ENCODE data around the gene ZDHHC12. TPM values are rescaled to one million over a fixed set of nuclear protein-coding genes. Genes with fewer than 3 reads are reported as not detected.
A peak's percentile ranks its signal among the peaks of the same experiment; 100 is the strongest.

ZDHHC12 gene
- total RNA-seq, 1 experiment from 2014 or later: 88.3 TPM

DNA sequence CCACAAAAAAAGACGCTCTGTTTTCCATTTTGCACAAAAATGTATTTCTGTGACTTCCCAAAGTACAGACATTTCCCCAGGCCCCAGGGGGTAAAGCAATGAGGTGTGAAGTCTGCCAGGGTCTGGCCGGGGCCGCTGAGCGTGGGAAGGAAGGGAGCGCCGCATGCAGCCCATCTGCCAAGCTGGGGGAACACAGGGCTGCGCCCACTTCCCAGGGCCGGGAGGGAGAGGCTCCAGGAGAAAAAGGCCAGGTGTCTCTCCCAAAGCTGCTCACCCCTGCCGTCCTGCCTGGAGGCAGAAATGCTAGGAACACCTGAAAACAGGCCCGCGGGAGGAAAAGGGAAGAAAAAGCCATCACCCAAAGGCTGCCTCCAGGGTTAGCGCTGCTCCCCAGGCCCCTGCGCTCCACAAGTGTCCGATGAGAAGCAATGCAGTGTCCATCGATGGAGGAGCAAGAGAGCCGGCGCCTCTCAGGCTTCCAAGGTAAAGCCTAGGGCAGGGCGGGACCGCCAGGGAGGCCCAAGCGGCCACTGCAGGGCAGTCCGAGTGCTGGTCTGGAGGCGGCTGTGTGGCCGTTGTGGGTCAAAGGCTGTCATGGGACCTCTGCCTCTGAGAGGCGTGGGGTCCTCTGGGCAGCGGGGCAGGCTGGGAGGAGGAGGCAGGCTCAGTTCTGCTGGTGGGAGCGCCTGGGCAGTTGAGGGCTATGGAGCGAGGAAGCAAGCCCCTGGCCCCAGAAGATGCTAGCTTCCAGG, 6.0 kb upstream of the ZDHHC12 start:
- DNase-seq (ENCODE audit: low read depth): no peak

DNA sequence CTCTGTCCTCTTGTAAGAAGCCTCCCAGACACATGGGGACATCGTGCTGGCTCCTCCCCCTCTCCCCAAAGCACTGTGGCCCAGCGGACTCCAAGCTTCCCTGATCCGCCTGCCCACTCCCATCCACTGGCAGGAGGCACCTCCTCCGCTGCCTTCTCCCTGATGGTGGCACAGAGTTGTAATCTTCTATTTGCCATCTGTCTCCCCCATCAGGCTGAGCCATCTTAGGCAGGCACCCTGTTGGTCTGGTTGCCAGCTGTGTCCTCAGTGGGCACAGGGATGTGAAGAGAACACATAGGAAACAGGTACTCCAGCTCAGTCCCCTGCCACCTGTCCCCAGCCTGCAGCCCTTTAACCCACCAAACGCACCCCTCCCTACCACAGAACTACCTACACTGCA, 5.4 kb upstream of the ZDHHC12 start:
- no peak for DNase-seq (ENCODE audit: low read depth)

DNA sequence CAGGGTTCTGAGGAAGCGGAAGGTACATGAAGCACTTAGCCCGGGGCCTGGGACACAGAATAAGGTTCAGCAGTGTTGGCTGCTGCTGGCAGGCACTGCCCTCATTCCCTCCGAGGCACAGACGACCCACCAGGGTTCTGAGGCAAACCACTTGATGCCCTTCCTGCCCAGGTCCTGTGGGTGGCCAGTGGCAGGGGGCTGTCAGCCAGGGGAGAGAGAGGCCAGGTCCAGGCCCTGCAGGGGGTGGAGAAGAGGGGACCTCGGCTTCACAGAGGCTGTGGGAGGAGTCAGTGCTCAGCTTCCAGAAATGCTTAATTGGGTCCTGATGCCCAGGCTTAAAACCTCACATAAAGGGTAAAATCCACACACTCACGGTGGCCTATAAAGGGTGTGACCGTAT, 4.4 kb upstream of the ZDHHC12 start:
- no peak for DNase-seq (ENCODE audit: low read depth)

DNA sequence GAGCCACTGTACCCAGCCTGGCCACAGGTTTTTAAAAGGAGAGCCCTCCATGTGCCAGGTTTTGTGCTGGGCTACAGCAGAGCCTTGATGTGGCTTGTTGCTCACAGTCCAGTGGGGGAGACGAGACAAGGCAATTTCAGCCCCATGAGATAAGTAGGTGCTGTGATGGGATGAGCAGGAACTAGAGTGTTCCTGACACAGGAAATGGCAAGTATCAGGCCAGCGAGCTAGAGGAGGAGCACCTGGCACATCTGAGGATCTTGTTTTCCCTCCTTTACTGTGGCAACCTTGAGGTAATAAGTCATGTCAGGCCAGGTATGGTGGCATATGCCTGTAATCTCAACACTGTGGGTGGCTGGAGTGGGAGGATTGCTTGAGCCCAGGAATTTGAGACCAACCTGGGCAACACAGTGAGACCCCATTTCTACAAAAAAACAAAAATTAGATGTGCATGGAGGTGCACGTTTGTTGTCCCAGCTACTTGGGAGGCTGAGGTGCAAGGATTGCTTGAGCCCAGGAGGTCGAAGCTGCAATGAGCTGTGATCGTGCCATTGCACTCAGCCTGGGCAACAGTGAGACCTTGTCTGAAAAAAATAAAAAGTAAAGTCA, 3.8 kb upstream of the ZDHHC12 start:
- no peak for DNase-seq (ENCODE audit: low read depth)

DNA sequence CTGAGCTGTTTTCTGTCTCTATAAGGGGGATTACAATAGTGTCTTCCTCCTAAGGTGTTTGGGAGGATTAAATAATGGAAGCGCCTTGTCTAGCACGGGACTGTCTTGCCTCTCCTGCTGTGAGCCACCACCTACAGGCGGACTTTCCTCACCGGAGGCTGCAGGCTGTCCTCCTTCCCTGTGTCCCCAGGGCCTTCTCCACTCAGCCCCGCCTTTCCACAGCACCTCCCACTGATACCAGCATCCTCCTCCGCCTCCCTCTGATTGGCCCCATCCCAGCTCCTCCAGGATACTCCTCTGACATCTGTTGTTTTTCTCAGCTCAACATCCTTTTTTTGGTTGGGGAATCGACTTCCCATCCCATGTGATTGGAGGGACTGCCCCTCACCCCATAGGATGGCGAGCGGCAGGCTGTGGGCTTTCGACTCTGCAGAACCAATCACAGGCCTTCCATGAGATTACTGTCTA, 851 bp upstream of the ZDHHC12 start:
- peak; percentile 75 for DNase-seq (ENCODE audit: low read depth)

DNA sequence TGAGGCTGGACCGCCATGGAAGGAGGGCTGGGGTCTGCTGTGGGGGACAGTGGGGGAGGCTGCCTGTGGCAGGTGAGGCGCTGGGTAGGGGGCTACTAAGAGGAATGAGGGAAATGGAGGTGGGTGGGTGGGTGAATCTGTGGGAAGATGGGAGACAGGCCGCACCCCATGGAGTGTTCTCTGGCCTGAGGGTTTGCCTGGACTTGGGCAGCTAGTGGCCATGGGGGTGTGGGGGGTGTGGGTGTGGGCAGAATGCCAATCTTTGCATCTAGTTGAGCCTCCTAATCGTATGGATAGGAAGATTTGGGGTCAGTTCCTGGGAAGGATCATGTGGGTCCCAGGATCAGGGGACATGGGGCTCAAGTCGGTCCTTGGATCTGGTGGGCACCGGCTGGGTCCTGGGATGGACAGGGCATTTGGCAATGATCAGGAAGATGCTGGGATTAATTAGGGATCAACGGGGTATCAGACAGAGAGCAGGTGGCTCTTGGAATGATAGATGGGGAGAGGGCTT, 518 bp downstream of the ZDHHC12 start:
- DNase-seq (ENCODE audit: low read depth): no peak

DNA sequence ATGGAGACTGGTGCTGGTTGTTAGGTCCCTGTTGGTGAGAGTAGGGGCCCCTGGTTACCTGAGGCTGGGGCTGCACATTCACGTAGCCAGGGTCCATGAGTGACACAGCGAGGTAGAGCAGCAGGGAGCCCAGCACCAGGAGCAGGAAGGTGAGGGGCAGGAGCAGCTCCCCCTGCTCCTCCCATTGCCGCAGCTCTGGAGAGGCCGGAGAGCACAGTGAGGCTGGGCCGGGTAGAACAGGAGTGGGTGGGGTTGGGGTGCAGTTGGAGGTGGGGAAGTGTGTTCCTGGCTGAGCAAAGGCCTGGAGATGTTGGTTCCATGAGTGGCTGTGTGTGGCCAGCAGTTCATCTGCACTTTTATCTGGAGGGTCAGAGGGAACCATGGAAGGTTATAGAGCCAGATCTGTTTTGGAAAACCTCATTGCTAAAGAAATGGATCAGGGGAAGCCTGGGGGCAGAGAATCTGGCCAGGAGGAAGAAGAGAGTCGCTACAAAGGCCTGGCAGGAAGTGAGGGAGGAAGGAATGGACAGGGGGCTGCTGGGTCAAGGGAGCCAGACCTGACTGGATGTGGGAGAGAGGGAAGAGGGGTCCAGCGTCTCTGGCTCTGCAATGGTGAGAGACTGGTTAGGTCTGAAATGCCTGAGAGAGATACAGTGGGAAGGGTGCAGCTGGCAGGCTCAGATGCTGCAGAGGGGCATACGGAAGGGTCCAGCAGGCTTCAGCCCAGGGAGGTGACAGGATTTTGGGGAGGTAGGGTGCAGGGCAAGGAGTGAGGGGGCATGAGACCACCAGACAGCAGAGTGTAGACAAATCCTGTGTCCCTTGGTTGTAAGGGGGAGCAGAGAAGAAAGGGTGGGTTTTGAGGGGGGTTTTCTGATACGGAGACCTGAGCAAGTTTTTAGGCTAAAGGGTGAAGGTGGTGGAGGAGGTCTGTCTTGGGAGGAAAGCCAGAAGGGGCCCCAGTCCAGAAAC, 1.3 kb downstream of the ZDHHC12 start:
- DNase-seq (ENCODE audit: low read depth): no peak

DNA sequence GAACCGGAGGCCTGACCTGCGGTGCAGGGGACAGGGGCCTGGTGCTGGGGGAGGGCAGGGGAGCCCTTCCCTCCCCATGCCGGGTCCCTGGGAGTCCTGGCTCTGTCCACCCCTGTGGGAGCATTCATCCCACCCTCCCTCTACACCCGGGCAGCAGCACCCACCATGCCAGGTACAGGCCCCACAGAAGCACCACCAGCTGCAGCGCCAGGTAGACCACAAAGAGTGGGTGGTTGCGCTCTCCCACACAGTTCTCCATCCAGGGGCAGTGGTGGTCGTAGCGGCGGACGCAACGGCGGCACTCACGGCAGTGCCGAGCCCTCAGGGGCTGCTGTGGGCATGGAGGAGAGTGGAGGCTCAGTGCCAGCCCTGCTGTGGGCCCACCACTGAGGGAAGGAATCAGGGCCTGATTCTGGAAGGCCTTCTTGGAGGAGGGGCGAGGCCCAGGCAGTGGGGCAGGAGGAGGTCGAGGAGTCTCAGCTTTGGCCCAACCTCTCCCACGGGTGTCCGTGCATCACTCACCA, 2.4 kb downstream of the ZDHHC12 start:
- DNase-seq (ENCODE audit: low read depth): no peak

DNA sequence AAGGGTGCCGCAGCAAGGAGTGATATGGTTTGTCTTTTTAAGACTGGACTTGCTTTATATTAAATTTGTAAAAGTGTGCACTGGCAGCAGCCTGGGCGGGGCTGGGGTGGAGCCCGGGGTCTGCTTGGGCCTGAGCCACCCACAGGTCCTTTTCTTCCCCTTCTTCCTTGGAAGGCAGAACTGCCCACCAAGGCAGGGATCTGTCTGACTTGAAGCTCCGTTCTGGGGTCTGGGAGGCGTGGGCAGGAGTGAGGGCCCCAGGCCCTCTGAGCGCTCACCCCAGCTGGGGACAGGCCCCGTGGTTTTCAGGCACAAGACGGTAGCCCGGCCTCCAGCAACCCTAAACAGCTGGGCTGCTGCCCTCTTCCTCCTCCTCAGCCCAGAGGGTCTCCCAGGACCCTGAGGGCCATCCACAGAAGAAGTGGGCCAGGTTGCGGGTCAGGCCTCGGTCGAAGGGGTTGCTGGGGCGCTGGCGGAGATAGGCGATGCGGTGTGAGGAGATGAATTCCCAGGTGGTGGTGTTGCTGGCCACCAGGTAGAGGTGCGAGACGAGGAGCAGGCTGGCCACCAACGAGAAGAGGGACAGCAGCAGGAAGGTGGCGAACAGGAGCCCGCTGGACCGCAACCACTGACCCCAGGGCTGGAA, 3.0 kb downstream of the ZDHHC12 start:
- DNase-seq (ENCODE audit: low read depth): no peak

DNA sequence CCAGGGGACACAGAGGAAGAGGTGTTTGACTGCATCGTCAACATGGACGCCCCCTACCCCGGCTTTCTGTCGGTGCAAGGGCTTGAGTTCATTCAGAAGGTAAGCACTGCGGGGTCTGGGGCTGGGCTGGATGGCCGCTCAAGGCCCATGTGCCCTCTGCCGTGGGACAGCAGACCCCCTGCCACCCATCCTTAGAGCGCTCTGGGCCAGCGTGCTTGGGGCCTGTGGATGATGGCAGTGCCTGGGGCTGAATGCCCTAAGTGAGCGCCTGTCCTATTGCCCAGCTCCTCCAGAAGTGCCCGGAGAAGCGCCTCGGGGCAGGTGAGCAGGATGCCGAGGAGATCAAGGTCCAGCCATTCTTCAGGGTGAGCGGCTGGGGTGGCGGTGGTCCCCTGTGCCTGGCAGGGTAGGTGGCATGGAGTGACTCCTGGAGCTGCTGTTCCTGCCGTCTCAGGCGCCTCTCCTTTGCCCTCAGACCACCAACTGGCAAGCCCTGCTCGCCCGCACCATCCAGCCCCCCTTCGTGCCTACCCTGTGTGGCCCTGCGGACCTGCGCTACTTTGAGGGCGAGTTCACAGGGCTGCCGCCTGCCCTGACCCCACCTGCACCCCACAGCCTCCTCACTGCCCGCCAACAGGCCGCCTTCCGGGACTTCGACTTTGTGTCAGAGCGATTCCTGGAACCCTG, 3.9 kb downstream of the ZDHHC12 start:
- no peak for DNase-seq (ENCODE audit: low read depth)

DNA sequence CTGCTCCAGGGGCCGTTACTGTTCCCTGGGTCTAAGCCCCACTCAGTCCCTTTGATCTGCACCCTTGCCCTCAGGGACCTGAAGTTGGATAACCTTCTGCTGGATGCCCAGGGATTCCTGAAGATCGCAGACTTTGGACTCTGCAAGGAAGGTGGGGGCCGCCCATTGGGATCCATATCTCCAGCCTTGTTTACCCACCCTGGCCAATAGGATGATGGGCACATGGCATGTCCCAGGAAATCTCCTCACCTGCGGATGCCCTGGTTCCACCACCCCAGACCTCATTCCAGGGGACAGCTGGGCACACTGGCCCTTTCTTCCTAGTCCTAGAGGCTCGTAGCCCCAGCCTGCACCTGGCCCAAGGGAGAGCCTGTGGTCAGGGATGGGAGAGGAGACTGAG, 5.5 kb downstream of the ZDHHC12 start:
- DNase-seq (ENCODE audit: low read depth): no peak

DNA sequence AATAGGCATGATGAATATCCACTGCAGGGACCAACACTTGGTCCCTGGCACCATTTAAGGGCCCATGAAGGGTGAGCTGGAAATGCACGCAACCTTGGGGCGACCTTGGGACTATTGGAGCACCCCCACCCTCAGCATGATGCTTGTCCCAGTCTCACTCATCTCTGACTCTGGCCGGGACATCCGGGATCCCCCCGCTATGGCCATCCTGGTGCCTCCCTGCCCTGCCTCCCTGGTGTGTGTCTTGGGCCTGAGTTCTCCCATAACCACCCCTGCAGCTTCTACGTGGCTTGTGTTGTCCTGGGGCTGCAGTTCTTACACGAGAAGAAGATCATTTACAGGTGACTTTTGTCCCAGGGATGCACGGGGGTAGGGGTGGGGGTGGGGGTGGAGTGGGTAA, 5.9 kb downstream of the ZDHHC12 start:
- no peak for DNase-seq (ENCODE audit: low read depth)

DNA sequence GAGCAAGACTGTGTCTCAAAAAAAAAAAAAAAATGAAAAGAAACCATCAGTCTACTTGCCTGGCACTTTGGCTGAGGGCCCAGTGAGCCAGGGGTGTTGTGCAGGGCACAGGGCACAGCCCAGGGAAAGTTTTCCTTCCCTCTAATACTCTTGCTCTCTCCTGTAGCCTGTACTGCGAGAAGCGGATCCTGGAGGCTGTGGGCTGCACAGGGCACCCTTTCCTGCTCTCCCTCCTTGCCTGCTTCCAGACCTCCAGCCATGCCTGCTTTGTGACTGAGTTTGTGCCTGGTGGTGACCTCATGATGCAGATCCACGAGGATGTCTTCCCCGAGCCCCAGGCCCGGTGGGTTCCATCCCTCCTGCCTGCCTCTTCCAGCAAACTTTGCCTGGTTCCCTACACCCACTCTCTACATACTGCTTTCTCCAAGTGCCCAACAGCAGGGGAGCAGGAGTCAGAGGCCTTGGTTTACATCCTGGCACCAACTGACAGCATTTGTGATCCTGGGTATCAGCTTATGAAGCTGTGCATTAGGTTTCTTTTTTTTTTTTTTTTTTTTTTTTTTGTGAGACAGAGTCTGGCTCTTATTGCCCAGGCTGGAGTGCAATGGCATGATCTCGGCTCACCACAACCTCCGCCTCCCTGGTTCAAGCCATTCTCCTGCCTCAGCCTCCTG, 7.2 kb downstream of the ZDHHC12 start:
- DNase-seq (ENCODE audit: low read depth): no peak

DNA sequence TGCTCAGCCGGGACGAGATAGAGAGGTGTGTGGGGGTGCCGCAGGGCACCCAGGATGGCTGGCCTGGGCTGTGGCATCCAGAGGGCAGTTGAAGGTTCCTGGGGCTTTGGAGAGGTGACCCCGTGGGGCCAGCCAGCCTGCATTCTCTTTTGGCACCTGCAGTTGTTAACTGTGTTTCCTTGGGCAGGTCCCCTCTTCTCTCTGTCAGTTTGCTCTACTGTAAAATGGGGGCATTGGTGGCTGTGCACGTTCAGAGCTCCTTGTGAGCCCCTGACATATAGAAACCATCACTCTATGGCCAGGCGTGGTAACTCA, 8.5 kb downstream of the ZDHHC12 start:
- DNase-seq (ENCODE audit: low read depth): no peak

DNA sequence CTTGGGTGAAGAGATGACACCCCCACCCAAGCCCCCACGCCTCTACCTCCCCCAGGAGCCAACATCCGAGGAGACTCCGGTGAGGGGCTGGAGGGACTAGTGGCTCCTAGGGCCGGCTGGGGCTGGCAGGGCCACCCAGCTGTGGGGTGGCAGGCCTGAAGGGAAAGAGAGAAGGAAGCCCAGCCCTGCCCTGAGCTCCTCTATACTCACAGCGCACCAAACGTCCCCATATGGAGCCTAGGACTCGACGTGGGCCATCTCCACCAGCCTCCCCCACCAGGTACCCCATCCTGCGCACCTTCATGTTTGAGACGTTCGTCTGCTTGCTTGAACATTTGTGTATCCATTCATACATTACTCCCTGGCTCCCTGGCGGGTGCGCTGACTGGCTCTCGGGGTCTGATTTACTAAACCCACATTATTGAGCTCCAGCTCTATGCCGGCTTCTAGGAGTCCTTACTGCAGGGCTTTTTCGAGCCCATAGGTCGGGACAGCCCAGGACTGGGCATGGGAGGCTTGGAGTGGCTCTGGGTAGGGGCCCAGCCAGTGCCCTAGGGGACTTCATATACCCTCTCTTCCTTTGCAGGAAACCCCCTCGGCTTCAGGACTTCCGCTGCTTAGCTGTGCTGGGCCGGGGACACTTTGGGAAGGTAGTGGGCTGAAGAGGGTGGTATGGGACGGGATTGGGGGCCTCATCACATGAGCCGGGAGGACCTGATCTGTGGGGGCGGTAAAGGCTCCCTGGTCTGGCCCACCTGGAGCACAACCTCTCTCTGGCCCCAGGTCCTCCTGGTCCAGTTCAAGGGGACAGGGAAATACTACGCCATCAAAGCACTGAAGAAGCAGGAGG, 9.1 kb downstream of the ZDHHC12 start:
- no peak for DNase-seq (ENCODE audit: low read depth)

DNA sequence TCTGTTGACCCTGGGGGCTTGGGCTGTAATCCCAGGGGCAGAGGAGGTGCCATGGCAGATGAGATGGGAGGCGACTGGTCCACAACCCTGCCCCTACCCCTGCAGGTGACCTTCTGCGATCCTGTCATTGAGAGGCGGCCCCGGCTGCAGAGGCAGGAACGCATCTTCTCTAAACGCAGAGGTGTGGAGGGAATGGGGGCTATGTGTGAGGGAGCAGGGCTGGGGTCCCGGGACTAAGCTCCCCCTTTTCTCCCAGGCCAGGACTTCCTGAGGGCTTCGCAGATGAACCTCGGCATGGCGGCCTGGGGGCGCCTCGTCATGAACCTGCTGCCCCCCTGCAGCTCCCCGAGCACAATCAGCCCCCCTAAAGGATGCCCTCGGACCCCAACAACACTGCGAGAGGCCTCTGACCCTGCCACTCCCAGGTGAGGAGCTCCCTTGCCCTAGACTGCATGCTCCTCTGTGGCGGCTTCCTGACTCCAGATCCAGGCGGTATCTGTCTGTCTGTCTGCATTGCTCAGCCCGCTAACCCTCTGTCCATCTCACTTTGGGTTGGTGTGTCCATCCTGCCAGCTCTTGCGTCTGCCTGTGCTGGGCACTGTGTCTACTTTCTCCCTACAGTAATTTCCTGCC, 9.9 kb downstream of the ZDHHC12 start:
- no peak for DNase-seq (ENCODE audit: low read depth)

DNA sequence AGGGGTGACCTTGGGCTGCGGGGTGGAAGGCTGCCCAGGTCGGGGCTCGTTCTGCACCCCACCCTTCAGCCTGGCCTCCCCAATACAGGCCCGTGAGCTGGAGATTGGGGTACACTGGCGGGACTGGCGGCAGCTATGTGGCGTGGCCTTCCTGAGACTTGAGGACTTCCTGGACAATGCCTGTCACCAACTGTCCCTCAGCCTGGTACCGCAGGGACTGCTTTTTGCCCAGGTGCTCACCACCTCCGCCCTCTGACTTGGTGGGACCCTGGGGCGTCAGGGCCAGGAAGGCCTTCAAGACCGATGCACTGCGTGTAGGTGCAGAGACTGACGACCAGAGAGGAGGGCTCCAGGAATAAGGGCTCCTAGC, 10.5 kb downstream of the ZDHHC12 start:
- no peak for DNase-seq (ENCODE audit: low read depth)
